Astrocyte (in vitro differentiated cells and primary cell): ENCODE data around the gene UMOD. TPM values are rescaled to one million over a fixed set of nuclear protein-coding genes. Genes with fewer than 3 reads are reported as not detected.

ENCODE experiments used
- DNase-seq: peaks from one replicate; pipeline ENCODE4 v3.0.0-alpha.2; 2010; ENCODE audit warnings: low read depth
- FAIRE-seq: peaks from 2 replicates; lab custom pipeline; 2011; peaks lifted over from hg19 to GRCh38; lab: Jason Lieb, UNC
- H2AFZ ChIP-seq: 2 replicates; pipeline ENCODE4 v1.6.0; 2012; ENCODE audit warnings: low read depth, low read length, inconsistent platforms
- H3K27ac ChIP-seq: 2 replicates; pipeline ENCODE4 v1.5.1; 2011; ENCODE audit warnings: low read depth, low read length, inconsistent platforms
- H3K27me3 ChIP-seq: 2 replicates; pipeline ENCODE4 v1.6.0; 2011; ENCODE audit warnings: low read length, inconsistent platforms; ENCODE audit not compliant: insufficient read depth
- H3K36me3 ChIP-seq: 2 replicates; pipeline ENCODE4 v1.5.1; 2011; ENCODE audit warnings: low read length, inconsistent platforms; ENCODE audit not compliant: insufficient read depth
- H3K4me1 ChIP-seq: 2 replicates; pipeline ENCODE4 v1.5.1; 2011; ENCODE audit warnings: low read length, inconsistent platforms; ENCODE audit not compliant: insufficient read depth
- H3K4me2 ChIP-seq: 2 replicates; pipeline ENCODE4 v1.6.0; 2012; ENCODE audit warnings: low read length, inconsistent platforms
- H3K4me3 ChIP-seq: 2 replicates; pipeline ENCODE4 v1.5.1; 2011; ENCODE audit warnings: low read depth, mild to moderate bottlenecking, low read length, inconsistent platforms; ENCODE audit not compliant: insufficient read depth
- H3K79me2 ChIP-seq: 2 replicates; pipeline ENCODE4 v1.6.0; 2012; ENCODE audit warnings: mild to moderate bottlenecking, low read length, inconsistent platforms; ENCODE audit not compliant: insufficient read depth
- H3K9ac ChIP-seq: 2 replicates; pipeline ENCODE4 v1.6.0; 2012; ENCODE audit warnings: mild to moderate bottlenecking, low read length, inconsistent platforms
- H3K9me3 ChIP-seq: 2 replicates; pipeline ENCODE4 v1.5.1; 2012; ENCODE audit warnings: low read depth, mild to moderate bottlenecking, low read length, inconsistent platforms; ENCODE audit not compliant: insufficient read depth
- H4K20me1 ChIP-seq: 2 replicates; pipeline ENCODE4 v1.6.0; 2012; ENCODE audit warnings: low read length, inconsistent platforms; ENCODE audit not compliant: insufficient read depth
- H3K27ac Mint-ChIP-seq: one replicate; pipeline ENCODE4 v1.8.0; 2021; ENCODE audit warnings: mild to moderate bottlenecking, mixed read lengths; ENCODE audit not compliant: unreplicated experiment
- H3K27me3 Mint-ChIP-seq: one replicate; pipeline ENCODE4 v1.8.0; 2021; ENCODE audit warnings: low read depth, mixed read lengths; ENCODE audit not compliant: unreplicated experiment
- H3K36me3 Mint-ChIP-seq: one replicate; pipeline ENCODE4 v1.8.0; 2021; ENCODE audit warnings: low read depth, mixed read lengths; ENCODE audit not compliant: unreplicated experiment
- H3K4me1 Mint-ChIP-seq: one replicate; pipeline ENCODE4 v1.8.0; 2021; ENCODE audit warnings: low read depth, mixed read lengths; ENCODE audit not compliant: unreplicated experiment
- H3K4me3 Mint-ChIP-seq: one replicate; pipeline ENCODE4 v1.8.0; 2021; ENCODE audit warnings: mild to moderate bottlenecking, moderate library complexity, mixed read lengths; ENCODE audit not compliant: unreplicated experiment
- H3K9me3 Mint-ChIP-seq: one replicate; pipeline ENCODE4 v1.8.0; 2021; ENCODE audit warnings: mild to moderate bottlenecking, mixed read lengths; ENCODE audit not compliant: unreplicated experiment
- CTCF ChIP-seq: IDR thresholded peaks from 2 replicates; pipeline ENCODE4 v1.5.1; 2011; ENCODE audit warnings: low read depth, mild to moderate bottlenecking, inconsistent platforms, low read length, moderate library complexity; ENCODE audit not compliant: insufficient read depth
- EZH2 ChIP-seq: IDR thresholded peaks from 2 replicates; pipeline ENCODE4 v1.6.1; 2012; ENCODE audit warnings: mild to moderate bottlenecking, low read length, inconsistent platforms; ENCODE audit not compliant: insufficient read depth
- total RNA-seq: library from RNA; stranded (reverse); gene quantifications from 2 replicates; pipeline ENCODE4 v1.2.1, GENCODE V29; 2021

UMOD gene
- total RNA-seq, 1 donor from 2014 or later = not detected

DNA sequence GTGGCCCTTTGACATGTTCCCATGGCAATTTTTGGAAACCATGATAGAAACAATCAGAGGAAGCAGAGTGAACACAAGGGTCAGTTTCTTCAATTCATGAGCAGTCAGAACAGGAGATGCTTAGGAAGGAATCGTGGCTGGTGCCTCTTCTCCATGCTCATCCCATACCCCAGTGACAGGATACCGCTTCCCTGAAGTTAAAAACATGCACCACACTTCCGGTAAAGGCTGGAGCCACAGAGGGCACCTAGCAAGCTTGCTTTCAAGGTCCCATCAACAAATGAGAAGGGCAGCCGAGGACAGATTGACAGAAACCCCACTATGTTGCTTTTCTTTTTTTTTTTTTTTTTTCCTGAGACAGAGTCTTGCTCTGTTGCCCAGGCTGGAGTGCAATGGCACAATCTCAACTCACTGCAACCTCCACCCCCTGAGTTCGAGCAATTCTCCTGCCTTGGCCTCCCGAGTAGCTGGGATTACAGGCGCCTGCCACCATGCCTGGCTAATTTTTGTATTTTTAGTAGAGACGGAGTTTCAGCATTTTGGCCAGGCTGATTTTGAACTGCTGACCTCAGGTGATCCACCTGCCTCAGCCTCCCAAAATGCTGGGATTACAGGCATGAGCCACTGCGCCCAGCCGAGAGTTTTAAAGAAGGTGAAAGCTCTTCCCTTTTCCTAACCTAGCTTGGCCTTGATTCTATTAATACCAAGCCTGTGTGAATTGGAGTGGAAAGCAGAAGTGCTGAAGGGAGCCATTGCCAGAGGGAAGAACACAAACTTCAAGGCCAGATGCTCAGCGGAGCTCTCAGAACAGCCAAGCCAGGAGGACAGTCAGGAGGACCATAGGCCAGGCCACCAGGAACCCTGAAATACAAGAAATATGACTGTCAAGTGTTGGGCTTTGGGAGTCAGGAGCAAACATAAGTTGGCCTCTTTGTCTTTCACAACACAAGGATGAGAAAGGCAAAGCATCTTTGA lies 41.8 kb downstream of the UMOD start:
- H4K20me1 ChIP-seq = no peaks in the 10 kb centered on the region
- no peaks in the 10 kb centered on the region for H3K27me3 ChIP-seq
- no peak overlapping the region for H3K4me2 ChIP-seq
- H3K4me1 ChIP-seq = no peaks in the 10 kb centered on the region
- H3K27me3 Mint-ChIP-seq = peaks cover 26% of the 10 kb centered on the region
- no peaks in the 10 kb centered on the region for H3K9me3 Mint-ChIP-seq
- no peak overlapping the region for H3K4me3 ChIP-seq
- H3K36me3 ChIP-seq = no peaks in the 10 kb centered on the region
- H3K9me3 ChIP-seq = no peaks in the 10 kb centered on the region
- no peaks in the 10 kb centered on the region for H3K36me3 Mint-ChIP-seq
- no peak overlapping the region for H3K4me3 Mint-ChIP-seq
- no peak overlapping the region for H3K9ac ChIP-seq
- TF ChIP-seq EZH2 = no peak
- no peak for TF ChIP-seq CTCF
- no peaks in the 10 kb centered on the region for H3K79me2 ChIP-seq
- H3K27ac ChIP-seq = no peak overlapping the region
- FAIRE-seq (no peak), DNase-seq (no peak)
- H2AFZ ChIP-seq = no peak overlapping the region
- H3K4me1 Mint-ChIP-seq = no peaks in the 10 kb centered on the region
- no peak overlapping the region for H3K27ac Mint-ChIP-seq

- Mint-ChIP-seq H3K4me3 (no peak overlapping the region), H3K27me3 (peaks cover 26% of the 10 kb centered on the region), H3K27ac (no peak overlapping the region), H3K9me3 (no peaks in the 10 kb centered on the region), H3K36me3 (no peaks in the 10 kb centered on the region), H3K4me1 (no peaks in the 10 kb centered on the region)
- Histone ChIP-seq H3K4me2 (no peak overlapping the region), H3K4me1 (no peaks in the 10 kb centered on the region), H2AFZ (no peak overlapping the region), H3K27me3 (no peaks in the 10 kb centered on the region), H3K79me2 (no peaks in the 10 kb centered on the region), H3K9me3 (no peaks in the 10 kb centered on the region), H3K9ac (no peak overlapping the region), H3K27ac (no peak overlapping the region), H3K4me3 (no peak overlapping the region), H4K20me1 (no peaks in the 10 kb centered on the region), H3K36me3 (no peaks in the 10 kb centered on the region)
- FAIRE-seq = no peak
- no peak for TF ChIP-seq CTCF
- TF ChIP-seq EZH2 = no peak
- no peak for DNase-seq
These were observed 42.7 kb downstream of the UMOD start for GRCh38 chr16:20309786-20310185.
